GM12878 (cell line): Measurements from ENCODE around the gene USF3. TPM values are rescaled to one million over a fixed set of nuclear protein-coding genes. Genes with fewer than 3 reads are reported as not detected.

Experiments used
- ATAC-seq: fragments of 200-7000 bp; cut with Tn5 transposase; 3 replicates; pipeline ENCODE4 v1.9.1; 2020; ENCODE audit warnings: mild to moderate bottlenecking, moderate library complexity
- BruUV-seq: library from RNA; stranded (reverse); fragments of 400-500 nt; replicated peaks from 2 replicates; lab custom pipeline; 2021; lab: Mats Ljungman, UMichigan
- CTCF ChIA-PET: fragments of 300-600 bp; sonication (Branson Sonifier 250); formaldehyde crosslinking; extraction: SDS; loops from one replicate; lab custom pipeline; 2021; ENCODE audit warnings: inconsistent platforms; lab: Yijun Ruan, JAX
- POLR2A ChIA-PET: fragments of 350-600 bp; formaldehyde crosslinking; extraction: SDS; loops from one replicate; lab custom pipeline; 2021; ENCODE audit warnings: inconsistent platforms; lab: Charles Lee
- RAD21 ChIA-PET: fragments of 300-600 bp; sonication (Branson Sonifier 250); formaldehyde crosslinking; loops from one replicate; lab custom pipeline; 2023; ENCODE audit warnings: antibody characterized with exemption; ENCODE audit not compliant: unreplicated experiment; lab: Charles Lee
- SMC1A ChIA-PET: fragments of 300-600 bp; sonication (Branson Sonifier 250); formaldehyde crosslinking; loops from one replicate; lab custom pipeline; 2023; ENCODE audit not compliant: unreplicated experiment, uncharacterized antibody; lab: Charles Lee
- DNase-seq: peaks from one replicate; pipeline ENCODE4 v3.0.0-alpha.2; 2011; ENCODE audit warnings: low read depth, low spot score
- FAIRE-seq: peaks from 3 replicates; lab custom pipeline; 2011; peaks lifted over from hg19 to GRCh38; lab: Jason Lieb, UNC
- H2AFZ ChIP-seq: 2 replicates; pipeline ENCODE4 v1.6.0; 2011; ENCODE audit warnings: low read depth, low read length, control low read depth; ENCODE audit not compliant: control insufficient read depth
- H3K27ac ChIP-seq: 2 replicates; pipeline ENCODE4 v1.5.1; 2011; ENCODE audit warnings: control low read depth; ENCODE audit not compliant: control insufficient read depth, insufficient read depth
- H3K27me3 ChIP-seq, 2 experiments: replicated peaks in 1 of 2; 2 replicates each; pipeline versions ENCODE4 v1.6.0 to v1.6.1; 2011; ENCODE audit warnings: low read length in 1 of 2; ENCODE audit not compliant: control insufficient read depth in 2 of 2, insufficient read depth in 2 of 2
- H3K36me3 ChIP-seq, 2 experiments: 2 replicates each; pipeline ENCODE4 v1.5.1; 2011; ENCODE audit warnings: low read length in 1 of 2; ENCODE audit not compliant: control insufficient read depth in 2 of 2, insufficient read depth in 2 of 2
- H3K4me1 ChIP-seq: 2 replicates; pipeline ENCODE4 v1.6.1; 2011; ENCODE audit warnings: mild to moderate bottlenecking, low read length, moderate library complexity, mixed read lengths; ENCODE audit not compliant: control insufficient read depth, insufficient read depth
- H3K4me2 ChIP-seq: 2 replicates; pipeline ENCODE4 v1.6.0; 2011; ENCODE audit warnings: control low read depth; ENCODE audit not compliant: control insufficient read depth, insufficient read depth
- H3K4me3 ChIP-seq: fragments of 200-600 bp; sonication (generic); 2 replicates; pipeline ENCODE4 v1.5.1; 2016
- H3K79me2 ChIP-seq: 2 replicates; pipeline ENCODE4 v1.6.0; 2011; ENCODE audit warnings: low read length; ENCODE audit not compliant: control insufficient read depth, insufficient read depth
- H3K9ac ChIP-seq: 2 replicates; pipeline ENCODE4 v1.8.0; 2011; ENCODE audit warnings: low read length, control low read depth, mixed read lengths; ENCODE audit not compliant: control insufficient read depth, insufficient read depth
- H3K9me3 ChIP-seq: replicated peaks from 3 replicates; pipeline ENCODE4 v1.5.1; 2011; ENCODE audit warnings: mild to moderate bottlenecking, low read length; ENCODE audit not compliant: control insufficient read depth, insufficient read depth
- H4K20me1 ChIP-seq: 2 replicates; pipeline ENCODE4 v1.6.0; 2011; ENCODE audit not compliant: control insufficient read depth, insufficient read depth
- EGR1 ChIP-seq, 2 experiments: IDR thresholded peaks; 1 replicate in 1 of 2; 2 replicates in 1 of 2; pipeline ENCODE4 v1.6.1; 2011 to 2012; ENCODE audit warnings: low read depth in 2 of 2, low read length in 2 of 2, borderline replicate concordance in 1 of 2, mild to moderate bottlenecking in 1 of 2, moderate library complexity in 1 of 2
- NFYB ChIP-seq: IDR thresholded peaks from 2 replicates; pipeline ENCODE4 v1.6.1; 2011; ENCODE audit warnings: low read depth, mild to moderate bottlenecking, low read length, improper control_type of control experiment, moderate library complexity; ENCODE audit not compliant: insufficient read depth
- RAD51 ChIP-seq: fragments of 450-650 bp; IDR thresholded peaks from 2 replicates; pipeline ENCODE4 v1.6.1; 2016; ENCODE audit warnings: moderate library complexity, mild to moderate bottlenecking, inconsistent platforms
- RB1 ChIP-seq: fragments of 450-650 bp; formaldehyde crosslinking; IDR thresholded peaks from 2 replicates; pipeline ENCODE4 v1.6.1; 2017; ENCODE audit warnings: mild to moderate bottlenecking, borderline replicate concordance
- RFX5 ChIP-seq: IDR thresholded peaks from 2 replicates; pipeline ENCODE4 v1.6.1; 2011; ENCODE audit warnings: low read depth, low read length, improper control_type of control experiment
- TAF1 ChIP-seq: IDR thresholded peaks from 2 replicates; pipeline ENCODE4 v1.6.1; 2011; ENCODE audit warnings: mild to moderate bottlenecking, low read depth, low read length, borderline replicate concordance
- TCF7 ChIP-seq: IDR thresholded peaks from 2 replicates; pipeline ENCODE4 v1.6.1; 2014; ENCODE audit warnings: antibody characterized with exemption, borderline replicate concordance
- ZNF274 ChIP-seq: IDR thresholded peaks from one replicate; pipeline ENCODE4 v1.8.0; 2011; ENCODE audit not compliant: insufficient read length, insufficient read depth
- WGBS: methylation state at CpG from one replicate; pipeline ENCODE4 v1.1.6; 2016; ENCODE audit warnings: low lambda C conversion rate; ENCODE audit not compliant: insufficient replicate concordance, insufficient coverage; ENCODE audit errors: missing lambda C conversion rate; 5-methylcytosine and 5-hydroxymethylcytosine counted together
- in situ Hi-C: fragments of 300-500 bp; cut with MboI; formaldehyde crosslinking; loops from 9 replicates; pipeline ENCODE4 v1.14.3; 2018; ENCODE audit warnings: mixed read lengths
- intact Hi-C: fragments of 100-400 bp; cut with micrococcal nuclease; formaldehyde crosslinking; loops from one replicate; pipeline ENCODE4 v1.14.2; 2022; ENCODE audit not compliant: unreplicated experiment
- polyA plus RNA-seq, 11 experiments: library from polyadenylated mRNA; depleted of rRNA in 4 of 11; unstranded in 6 of 11; stranded (reverse) in 5 of 11; fragments of >200 nt; fragmentation: Nextera tagmentation in 4 of 11; fragmentation: Illumina TruSeq in 1 of 11; extraction: Ambion mirVana in 4 of 11; extraction: Trizol in 1 of 11; gene quantifications; 1 replicate in 1 of 11; 2 replicates in 10 of 11; pipeline versions ENCODE4 v1.2.1 to v1.2.3, GENCODE V29; 2011 to 2016; ENCODE audit warnings: inconsistent platforms in 2 of 11, missing spikeins in 2 of 11, low read depth in 1 of 11
- total RNA-seq, 4 experiments: library from RNA; depleted of rRNA in 3 of 4; stranded (reverse); fragments of >200 nt in 3 of 4; fragmentation: Illumina TruSeq in 1 of 4; extraction: Trizol in 1 of 4; gene quantifications; 2 replicates each; pipeline versions ENCODE4 v1.2.1 to v1.2.3, GENCODE V29; 2013 to 2021
- TF ChIP-seq, protein P1 (sequence below): IDR thresholded peaks from 2 replicates; pipeline ENCODE4 v1.6.1; 2012; ENCODE audit warnings: low read depth, low read length, improper control_type of control experiment
- TF ChIP-seq, protein P2 (sequence below): IDR thresholded peaks from 2 replicates; pipeline ENCODE4 v1.6.1; 2012; ENCODE audit warnings: improper control_type of control experiment, low read depth, low read length; ENCODE audit not compliant: insufficient replicate concordance

The USF3 gene
- total and polyA plus RNA-seq, 10 of the 15 experiments (the other 5 are each of a cell fraction or from before 2014, with no cell fraction given), result 3.1 to 15.9 (median 7.8) TPM

DNA sequence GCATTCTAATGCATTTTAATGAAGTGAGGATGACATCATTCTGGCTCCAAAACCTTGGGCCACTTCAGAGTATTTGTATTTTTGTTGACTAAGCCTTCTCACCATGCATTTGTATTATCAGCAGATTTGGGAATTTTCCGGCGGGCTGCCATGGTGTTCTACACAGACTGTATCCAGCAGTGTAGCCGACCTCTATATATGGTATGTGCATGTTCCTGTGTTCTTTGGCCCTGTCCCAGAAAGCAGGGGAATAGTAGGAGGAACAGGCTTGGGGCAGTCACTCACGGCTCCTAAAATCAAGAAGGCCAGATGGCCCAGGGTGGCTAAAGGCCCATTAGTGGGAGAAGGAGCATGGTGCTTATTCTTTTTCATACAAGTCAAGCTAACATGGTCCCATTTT lies 80.5 kb downstream of the USF3 start:
- POLR2A ChIA-PET, result interaction anchor here (0.7 kb wide), 1 partner anchor 34 kb away, joined by 3 read pairs; no protein-coding TSS in a partner anchor
- Histone ChIP-seq H3K36me3 (peaks cover 9 to 41% of the 10 kb centered on the region in 2 experiments), H3K79me2 (no peaks in the 10 kb centered on the region), H3K4me1 (no peaks in the 10 kb centered on the region), H3K27me3 (no peaks in the 10 kb centered on the region), H3K9me3 (no peaks in the 10 kb centered on the region), H4K20me1 (no peaks in the 10 kb centered on the region), H3K27ac (no peak overlapping the region), H3K4me3 (no peak overlapping the region), H3K9ac (no peak overlapping the region), H3K4me2 (no peak overlapping the region)
- in situ Hi-C loops (no loop called here), intact Hi-C loops (no loop called here)
- DNase-seq (no peak), ATAC-seq (no peak), FAIRE-seq (no peak)
- no TSS peak for BruUV-seq
- 98% methylated on average over 4 of the region's 4 CpGs for WGBS
- CTCF ChIA-PET, result no interaction called here
- RAD21 ChIA-PET, result no interaction called here
- SMC1A ChIA-PET, result interaction anchor here (1.3 kb wide), 1 partner anchor 122 kb away, joined by 3 read pairs; no protein-coding TSS in a partner anchor
- no peak for TF ChIP-seq RFX5
- TF ChIP-seq TAF1, result no peak
- TF ChIP-seq, protein P1, sequence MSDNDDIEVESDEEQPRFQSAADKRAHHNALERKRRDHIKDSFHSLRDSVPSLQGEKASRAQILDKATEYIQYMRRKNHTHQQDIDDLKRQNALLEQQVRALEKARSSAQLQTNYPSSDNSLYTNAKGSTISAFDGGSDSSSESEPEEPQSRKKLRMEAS, result no peak
- TF ChIP-seq EGR1 (IDR thresholded peaks at IDR 0.05; ENCODE audit: borderline replicate concordance in 1 of 2, low read depth in 2 of 2, low read length in 2 of 2), result no peak
- TF ChIP-seq, protein P2, sequence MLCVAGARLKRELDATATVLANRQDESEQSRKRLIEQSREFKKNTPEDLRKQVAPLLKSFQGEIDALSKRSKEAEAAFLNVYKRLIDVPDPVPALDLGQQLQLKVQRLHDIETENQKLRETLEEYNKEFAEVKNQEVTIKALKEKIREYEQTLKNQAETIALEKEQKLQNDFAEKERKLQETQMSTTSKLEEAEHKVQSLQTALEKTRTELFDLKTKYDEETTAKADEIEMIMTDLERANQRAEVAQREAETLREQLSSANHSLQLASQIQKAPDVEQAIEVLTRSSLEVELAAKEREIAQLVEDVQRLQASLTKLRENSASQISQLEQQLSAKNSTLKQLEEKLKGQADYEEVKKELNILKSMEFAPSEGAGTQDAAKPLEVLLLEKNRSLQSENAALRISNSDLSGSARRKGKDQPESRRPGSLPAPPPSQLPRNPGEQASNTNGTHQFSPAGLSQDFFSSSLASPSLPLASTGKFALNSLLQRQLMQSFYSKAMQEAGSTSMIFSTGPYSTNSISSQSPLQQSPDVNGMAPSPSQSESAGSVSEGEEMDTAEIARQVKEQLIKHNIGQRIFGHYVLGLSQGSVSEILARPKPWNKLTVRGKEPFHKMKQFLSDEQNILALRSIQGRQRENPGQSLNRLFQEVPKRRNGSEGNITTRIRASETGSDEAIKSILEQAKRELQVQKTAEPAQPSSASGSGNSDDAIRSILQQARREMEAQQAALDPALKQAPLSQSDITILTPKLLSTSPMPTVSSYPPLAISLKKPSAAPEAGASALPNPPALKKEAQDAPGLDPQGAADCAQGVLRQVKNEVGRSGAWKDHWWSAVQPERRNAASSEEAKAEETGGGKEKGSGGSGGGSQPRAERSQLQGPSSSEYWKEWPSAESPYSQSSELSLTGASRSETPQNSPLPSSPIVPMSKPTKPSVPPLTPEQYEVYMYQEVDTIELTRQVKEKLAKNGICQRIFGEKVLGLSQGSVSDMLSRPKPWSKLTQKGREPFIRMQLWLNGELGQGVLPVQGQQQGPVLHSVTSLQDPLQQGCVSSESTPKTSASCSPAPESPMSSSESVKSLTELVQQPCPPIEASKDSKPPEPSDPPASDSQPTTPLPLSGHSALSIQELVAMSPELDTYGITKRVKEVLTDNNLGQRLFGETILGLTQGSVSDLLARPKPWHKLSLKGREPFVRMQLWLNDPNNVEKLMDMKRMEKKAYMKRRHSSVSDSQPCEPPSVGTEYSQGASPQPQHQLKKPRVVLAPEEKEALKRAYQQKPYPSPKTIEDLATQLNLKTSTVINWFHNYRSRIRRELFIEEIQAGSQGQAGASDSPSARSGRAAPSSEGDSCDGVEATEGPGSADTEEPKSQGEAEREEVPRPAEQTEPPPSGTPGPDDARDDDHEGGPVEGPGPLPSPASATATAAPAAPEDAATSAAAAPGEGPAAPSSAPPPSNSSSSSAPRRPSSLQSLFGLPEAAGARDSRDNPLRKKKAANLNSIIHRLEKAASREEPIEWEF, result no peak
- no peak for TF ChIP-seq ZNF274
- TF ChIP-seq RB1, result no peak
- TF ChIP-seq TCF7, result no peak
- no peak for TF ChIP-seq NFYB
- TF ChIP-seq RAD51, result no peak
- TF ChIP-seq, all 136 proteins: peak for 0
- no peak overlapping the region for H2AFZ ChIP-seq
